ENCODE results near the gene NDUFA8. TPM values are rescaled to one million over a fixed set of nuclear protein-coding genes. Genes with fewer than 3 reads are reported as not detected.

Gene NDUFA8
- total and polyA plus RNA-seq, 10 of the 15 experiments (the other 5 are each of a cell fraction or from before 2014, with no cell fraction given) = 44.9 to 159 (median 90.8) TPM

DNA sequence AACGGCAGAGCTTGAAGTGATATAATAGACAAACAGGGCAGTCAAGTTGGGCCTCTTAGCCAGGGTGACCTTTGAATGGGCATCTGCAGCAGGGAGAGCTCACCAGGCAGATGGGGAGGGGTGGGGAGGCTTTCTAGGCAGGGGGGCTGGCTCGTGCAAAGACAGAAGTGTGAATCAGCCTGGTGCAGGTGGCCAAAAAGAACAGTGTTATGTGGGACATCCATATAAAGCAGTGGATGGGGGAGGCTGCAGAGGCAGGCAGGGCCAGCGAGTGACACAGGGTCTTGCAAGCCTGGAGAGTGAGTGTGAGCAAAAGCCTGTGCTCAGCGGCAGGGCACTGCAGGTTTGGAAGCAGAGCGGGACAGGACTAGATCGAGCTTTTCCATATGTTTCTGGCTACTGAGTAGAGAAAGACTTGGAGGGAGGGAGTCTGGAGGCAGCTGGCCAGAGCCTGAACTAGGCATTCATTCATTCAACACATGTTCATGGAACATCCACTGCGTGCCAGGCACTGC lies 52.2 kb downstream of the NDUFA8 start:
- H3K4me1 ChIP-seq (ENCODE audit: control insufficient read depth, insufficient read depth, low read length) = no peaks in the 10 kb centered on the region
- in situ Hi-C loops (cut with MboI) (no loop called here), intact Hi-C loops (cut with micrococcal nuclease; ENCODE audit: unreplicated experiment) (no loop called here)
- H2AFZ ChIP-seq (ENCODE audit: control insufficient read depth, low read depth, low read length) = no peak overlapping the region
- SMC1A ChIA-PET (ENCODE audit: uncharacterized antibody, unreplicated experiment) = interaction anchor here (0.6 to 1.4 kb wide), 2 partner anchors 17 to 40 kb away, joined by 3 to 5 read pairs; no protein-coding TSS in a partner anchor
- no peaks in the 10 kb centered on the region; the same call in 2 of the 3 replicates for H3K9me3 ChIP-seq (replicated peaks; ENCODE audit: control insufficient read depth, insufficient read depth, low read length)
- H3K27ac ChIP-seq (ENCODE audit: control insufficient read depth, insufficient read depth) = no peak overlapping the region
- no peaks in the 10 kb centered on the region for H3K36me3 ChIP-seq (ENCODE audit: control insufficient read depth in 2 of 2, insufficient read depth in 2 of 2, low read length in 1 of 2)
- CTCF ChIA-PET = interaction anchor here (0.7 to 3.9 kb wide), 3 partner anchors 9 to 703 kb away, joined by 4 to 20 read pairs (median 4); no protein-coding TSS in a partner anchor
- POLR2A ChIA-PET = no interaction called here
- no peaks in the 10 kb centered on the region for H4K20me1 ChIP-seq (ENCODE audit: control insufficient read depth, insufficient read depth)
- 39% methylated on average over 7 of the region's 7 CpGs for WGBS (ENCODE audit: insufficient coverage, insufficient replicate concordance, low lambda C conversion rate, missing lambda C conversion rate)
- RAD21 ChIA-PET (ENCODE audit: unreplicated experiment) = interaction anchor here (1.3 kb wide), 1 partner anchor 244 kb away, joined by 5 read pairs; no protein-coding TSS in a partner anchor
- H3K9ac ChIP-seq (ENCODE audit: control insufficient read depth, insufficient read depth, low read length) = no peak overlapping the region
- no peaks in the 10 kb centered on the region for H3K79me2 ChIP-seq (ENCODE audit: control insufficient read depth, insufficient read depth, low read length)
- H3K4me3 ChIP-seq = no peak overlapping the region
- BruUV-seq (replicated peaks) = no TSS peak
- FAIRE-seq (no peak), ATAC-seq (no peak), DNase-seq (ENCODE audit: low read depth, low spot score) (no peak)
- H3K4me2 ChIP-seq (ENCODE audit: control insufficient read depth, insufficient read depth) = no peak overlapping the region
- no peaks in the 10 kb centered on the region for H3K27me3 ChIP-seq (replicated peaks in 1 of 2; ENCODE audit: control insufficient read depth in 2 of 2, insufficient read depth in 2 of 2, low read length in 1 of 2)
- TF ChIP-seq NFIC (IDR thresholded peaks at IDR 0.05; ENCODE audit: low read depth, low read length) (no peak), KDM1A (IDR thresholded peaks at IDR 0.05; ENCODE audit: borderline replicate concordance) (no peak), MYB (IDR thresholded peaks at IDR 0.05; ENCODE audit: borderline replicate concordance, low read depth, low read length) (no peak), GABPA (IDR thresholded peaks at IDR 0.05; ENCODE audit: low read depth) (no peak), ETV6 (conservative IDR thresholded peaks at IDR 0.05 in 1 of 2, IDR thresholded peaks at IDR 0.05 in 1 of 2; ENCODE audit: borderline replicate concordance in 1 of 2, low read depth in 1 of 2) (no peak), MTA2 (IDR thresholded peaks at IDR 0.05; ENCODE audit: low read depth) (no peak), ZNF207 (IDR thresholded peaks at IDR 0.05; ENCODE audit: borderline replicate concordance) (no peak), SIN3A (IDR thresholded peaks at IDR 0.05; ENCODE audit: low read depth, low read length) (no peak), MEF2A (IDR thresholded peaks at IDR 0.05; ENCODE audit: insufficient read depth, low read depth, low read length) (no peak), EZH2 (IDR thresholded peaks at IDR 0.05; ENCODE audit: borderline replicate concordance, control insufficient read depth, low read depth, low read length) (no peak), KLF5 (IDR thresholded peaks at IDR 0.05; ENCODE audit: partially characterized antibody) (no peak)
- TF ChIP-seq, protein P1, sequence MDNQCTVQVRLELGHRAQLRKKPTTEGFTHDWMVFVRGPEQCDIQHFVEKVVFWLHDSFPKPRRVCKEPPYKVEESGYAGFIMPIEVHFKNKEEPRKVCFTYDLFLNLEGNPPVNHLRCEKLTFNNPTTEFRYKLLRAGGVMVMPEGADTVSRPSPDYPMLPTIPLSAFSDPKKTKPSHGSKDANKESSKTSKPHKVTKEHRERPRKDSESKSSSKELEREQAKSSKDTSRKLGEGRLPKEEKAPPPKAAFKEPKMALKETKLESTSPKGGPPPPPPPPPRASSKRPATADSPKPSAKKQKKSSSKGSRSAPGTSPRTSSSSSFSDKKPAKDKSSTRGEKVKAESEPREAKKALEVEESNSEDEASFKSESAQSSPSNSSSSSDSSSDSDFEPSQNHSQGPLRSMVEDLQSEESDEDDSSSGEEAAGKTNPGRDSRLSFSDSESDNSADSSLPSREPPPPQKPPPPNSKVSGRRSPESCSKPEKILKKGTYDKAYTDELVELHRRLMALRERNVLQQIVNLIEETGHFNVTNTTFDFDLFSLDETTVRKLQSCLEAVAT (IDR thresholded peaks at IDR 0.05) = no peak
- TF ChIP-seq, protein P2, sequence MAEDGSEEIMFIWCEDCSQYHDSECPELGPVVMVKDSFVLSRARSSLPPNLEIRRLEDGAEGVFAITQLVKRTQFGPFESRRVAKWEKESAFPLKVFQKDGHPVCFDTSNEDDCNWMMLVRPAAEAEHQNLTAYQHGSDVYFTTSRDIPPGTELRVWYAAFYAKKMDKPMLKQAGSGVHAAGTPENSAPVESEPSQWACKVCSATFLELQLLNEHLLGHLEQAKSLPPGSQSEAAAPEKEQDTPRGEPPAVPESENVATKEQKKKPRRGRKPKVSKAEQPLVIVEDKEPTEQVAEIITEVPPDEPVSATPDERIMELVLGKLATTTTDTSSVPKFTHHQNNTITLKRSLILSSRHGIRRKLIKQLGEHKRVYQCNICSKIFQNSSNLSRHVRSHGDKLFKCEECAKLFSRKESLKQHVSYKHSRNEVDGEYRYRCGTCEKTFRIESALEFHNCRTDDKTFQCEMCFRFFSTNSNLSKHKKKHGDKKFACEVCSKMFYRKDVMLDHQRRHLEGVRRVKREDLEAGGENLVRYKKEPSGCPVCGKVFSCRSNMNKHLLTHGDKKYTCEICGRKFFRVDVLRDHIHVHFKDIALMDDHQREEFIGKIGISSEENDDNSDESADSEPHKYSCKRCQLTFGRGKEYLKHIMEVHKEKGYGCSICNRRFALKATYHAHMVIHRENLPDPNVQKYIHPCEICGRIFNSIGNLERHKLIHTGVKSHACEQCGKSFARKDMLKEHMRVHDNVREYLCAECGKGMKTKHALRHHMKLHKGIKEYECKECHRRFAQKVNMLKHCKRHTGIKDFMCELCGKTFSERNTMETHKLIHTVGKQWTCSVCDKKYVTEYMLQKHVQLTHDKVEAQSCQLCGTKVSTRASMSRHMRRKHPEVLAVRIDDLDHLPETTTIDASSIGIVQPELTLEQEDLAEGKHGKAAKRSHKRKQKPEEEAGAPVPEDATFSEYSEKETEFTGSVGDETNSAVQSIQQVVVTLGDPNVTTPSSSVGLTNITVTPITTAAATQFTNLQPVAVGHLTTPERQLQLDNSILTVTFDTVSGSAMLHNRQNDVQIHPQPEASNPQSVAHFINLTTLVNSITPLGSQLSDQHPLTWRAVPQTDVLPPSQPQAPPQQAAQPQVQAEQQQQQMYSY (CRISPR knock-in tag; IDR thresholded peaks at IDR 0.05) = no peak
- TF ChIP-seq, protein P3, sequence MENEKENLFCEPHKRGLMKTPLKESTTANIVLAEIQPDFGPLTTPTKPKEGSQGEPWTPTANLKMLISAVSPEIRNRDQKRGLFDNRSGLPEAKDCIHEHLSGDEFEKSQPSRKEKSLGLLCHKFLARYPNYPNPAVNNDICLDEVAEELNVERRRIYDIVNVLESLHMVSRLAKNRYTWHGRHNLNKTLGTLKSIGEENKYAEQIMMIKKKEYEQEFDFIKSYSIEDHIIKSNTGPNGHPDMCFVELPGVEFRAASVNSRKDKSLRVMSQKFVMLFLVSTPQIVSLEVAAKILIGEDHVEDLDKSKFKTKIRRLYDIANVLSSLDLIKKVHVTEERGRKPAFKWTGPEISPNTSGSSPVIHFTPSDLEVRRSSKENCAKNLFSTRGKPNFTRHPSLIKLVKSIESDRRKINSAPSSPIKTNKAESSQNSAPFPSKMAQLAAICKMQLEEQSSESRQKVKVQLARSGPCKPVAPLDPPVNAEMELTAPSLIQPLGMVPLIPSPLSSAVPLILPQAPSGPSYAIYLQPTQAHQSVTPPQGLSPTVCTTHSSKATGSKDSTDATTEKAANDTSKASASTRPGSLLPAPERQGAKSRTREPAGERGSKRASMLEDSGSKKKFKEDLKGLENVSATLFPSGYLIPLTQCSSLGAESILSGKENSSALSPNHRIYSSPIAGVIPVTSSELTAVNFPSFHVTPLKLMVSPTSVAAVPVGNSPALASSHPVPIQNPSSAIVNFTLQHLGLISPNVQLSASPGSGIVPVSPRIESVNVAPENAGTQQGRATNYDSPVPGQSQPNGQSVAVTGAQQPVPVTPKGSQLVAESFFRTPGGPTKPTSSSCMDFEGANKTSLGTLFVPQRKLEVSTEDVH (IDR thresholded peaks at IDR 0.05; ENCODE audit: low read depth, partially characterized antibody) = no peak

Measured in GM12878 (cell line).